HepG2 (cell line): ENCODE results near the gene IL17C. TPM values are rescaled to one million over a fixed set of nuclear protein-coding genes. Genes with fewer than 3 reads are reported as not detected.

Experiments used
- ARID5B ChIP-seq: IDR thresholded peaks from 2 replicates; pipeline ENCODE4 v1.4.0; 2020; ENCODE audit warnings: mild to moderate bottlenecking, missing genetic modification reagents
- ATF7 ChIP-seq, 2 experiments: fragments of 450-650 bp in 1 of 2; sonication (generic) in 1 of 2; formaldehyde crosslinking in 1 of 2; IDR thresholded peaks; 2 replicates each; pipeline versions ENCODE4 v1.4.0 to v1.6.1; 2016 to 2020; ENCODE audit warnings: antibody characterized with exemption in 1 of 2, mild to moderate bottlenecking in 1 of 2, missing genetic modification reagents in 1 of 2
- BRD4 ChIP-seq: sonication (generic); formaldehyde crosslinking; IDR thresholded peaks from 2 replicates; pipeline ENCODE4 v1.4.0; 2020; ENCODE audit warnings: missing genetic modification reagents
- CBFB ChIP-seq: sonication (generic); formaldehyde crosslinking; IDR thresholded peaks from 2 replicates; pipeline ENCODE4 v1.4.0; 2020; ENCODE audit warnings: missing genetic modification reagents
- DNMT3B ChIP-seq: conservative IDR thresholded peaks from 2 replicates; pipeline ENCODE4 v1.6.1; 2016; ENCODE audit warnings: missing biosample characterization, control low read depth
- ELF3 ChIP-seq: IDR thresholded peaks from 2 replicates; pipeline ENCODE4 v1.6.1; 2016; ENCODE audit warnings: missing genetic modification reagents, missing compliant biosample characterization
- HHEX ChIP-seq: IDR thresholded peaks from 2 replicates; pipeline ENCODE4 v1.6.1; 2016; ENCODE audit warnings: control low read depth
- NFYB ChIP-seq: sonication (generic); formaldehyde crosslinking; IDR thresholded peaks from 2 replicates; pipeline ENCODE4 v1.4.0; 2020; ENCODE audit warnings: missing genetic modification reagents
- NRL ChIP-seq: sonication (generic); formaldehyde crosslinking; IDR thresholded peaks from 2 replicates; pipeline ENCODE4 v1.5.0; 2020; ENCODE audit warnings: missing genetic modification reagents, mild to moderate bottlenecking, moderate library complexity, borderline replicate concordance
- POLR2AphosphoS5 ChIP-seq: IDR thresholded peaks from 2 replicates; pipeline ENCODE4 v1.6.1; 2012; ENCODE audit warnings: low read depth, low read length
- SPEN ChIP-seq: sonication (generic); formaldehyde crosslinking; IDR thresholded peaks from 2 replicates; pipeline ENCODE4 v1.5.1; 2020; ENCODE audit warnings: low read depth, mild to moderate bottlenecking, missing genetic modification reagents
- TARDBP ChIP-seq: sonication (generic); formaldehyde crosslinking; IDR thresholded peaks from 2 replicates; pipeline ENCODE4 v1.8.0; 2022; ENCODE audit warnings: mild to moderate bottlenecking, missing genetic modification reagents
- ZMAT3 ChIP-seq: sonication (generic); formaldehyde crosslinking; conservative IDR thresholded peaks from 2 replicates; pipeline ENCODE4 v1.7.0; 2021; ENCODE audit warnings: missing genetic modification reagents
- ZNF264 ChIP-seq: sonication (generic); formaldehyde crosslinking; IDR thresholded peaks from 2 replicates; pipeline ENCODE4 v1.4.0; 2020; ENCODE audit warnings: missing genetic modification reagents
- ZNF549 ChIP-seq: sonication (generic); formaldehyde crosslinking; IDR thresholded peaks from 2 replicates; pipeline ENCODE4 v1.5.0; 2020; ENCODE audit warnings: missing genetic modification reagents
- ZNF772 ChIP-seq: sonication (generic); formaldehyde crosslinking; IDR thresholded peaks from 2 replicates; pipeline ENCODE4 v1.5.0; 2020; ENCODE audit warnings: mild to moderate bottlenecking, missing genetic modification reagents
- ZNF883 ChIP-seq: sonication (generic); formaldehyde crosslinking; IDR thresholded peaks from 2 replicates; pipeline ENCODE4 v1.5.1; 2020; ENCODE audit warnings: mild to moderate bottlenecking, missing genetic modification reagents; ENCODE audit errors: not compliant biosample characterization
- polyA plus RNA-seq, 8 experiments: library from polyadenylated mRNA; depleted of rRNA in 3 of 8; stranded (reverse) in 7 of 8; unstranded in 1 of 8; fragments of >200 nt; fragmentation: Illumina TruSeq in 4 of 8; extraction: Trizol in 4 of 8; gene quantifications; 2 replicates each; pipeline versions ENCODE4 v1.2.1 to v1.2.3, GENCODE V29; 2011 to 2016; ENCODE audit warnings: low read depth in 4 of 8, missing spikeins in 1 of 8, mixed read lengths in 1 of 8; ENCODE audit not compliant: insufficient read depth in 1 of 8
- total RNA-seq, 5 experiments: library from RNA; depleted of rRNA; stranded (reverse); fragments of >200 nt; fragmentation: Illumina TruSeq; extraction: Trizol; gene quantifications; 2 replicates each; pipeline ENCODE4 v1.2.3, GENCODE V29; 2016; ENCODE audit warnings: low read depth in 1 of 5
- TF ChIP-seq, protein P1 (sequence below): sonication (generic); formaldehyde crosslinking; conservative IDR thresholded peaks from 2 replicates; pipeline ENCODE4 v1.5.0; 2020; ENCODE audit warnings: missing genetic modification reagents
- TF ChIP-seq, protein P2 (sequence below), 2 experiments: IDR thresholded peaks; 2 replicates each; pipeline ENCODE4 v1.6.1; 2011 to 2012; ENCODE audit warnings: low read length in 2 of 2, borderline replicate concordance in 1 of 2, low read depth in 1 of 2, mild to moderate bottlenecking in 1 of 2, moderate library complexity in 1 of 2
- TF ChIP-seq, protein P3 (sequence below): sonication (generic); formaldehyde crosslinking; IDR thresholded peaks from 2 replicates; pipeline ENCODE4 v1.4.0; 2020; ENCODE audit warnings: mild to moderate bottlenecking, missing genetic modification reagents, borderline replicate concordance

The IL17C gene
- total and polyA plus RNA-seq, 2 of the 13 experiments (the other 11 are each of a cell fraction or from before 2014, with no cell fraction given): not detected

GRCh38 chr16:88597856-88598491 is 40.4 kb upstream of the IL17C start (continued):
- TF ChIP-seq ZNF883 (CRISPR knock-in tag) (no peak), ZNF264 (CRISPR knock-in tag) (0 out of 2 replicates have a peak, but pooled peaks have one; percentile 26), NFYB (CRISPR knock-in tag) (no peak), ZNF772 (CRISPR knock-in tag) (no peak), SPEN (CRISPR knock-in tag) (peak; percentile 83), POLR2AphosphoS5 (no peak), ZNF549 (no peak), ZMAT3 (CRISPR knock-in tag) (no peak), ATF7 (IDR thresholded peaks at IDR 0.05) (no peak), ATF7 (CRISPR knock-in tag; IDR thresholded peaks at IDR 0.05) (no peak), CBFB (CRISPR knock-in tag) (no peak), BRD4 (CRISPR knock-in tag) (no peak), ARID5B (CRISPR knock-in tag) (peak; percentile 41; the same call in 1 of the 2 replicates), ELF3 (CRISPR knock-in tag) (no peak), DNMT3B (no peak), HHEX (CRISPR knock-in tag) (no peak), NRL (CRISPR knock-in tag) (no peak), TARDBP (CRISPR knock-in tag) (peak; percentile 58; the same call in 1 of the 2 replicates)
- TF ChIP-seq, protein P1, sequence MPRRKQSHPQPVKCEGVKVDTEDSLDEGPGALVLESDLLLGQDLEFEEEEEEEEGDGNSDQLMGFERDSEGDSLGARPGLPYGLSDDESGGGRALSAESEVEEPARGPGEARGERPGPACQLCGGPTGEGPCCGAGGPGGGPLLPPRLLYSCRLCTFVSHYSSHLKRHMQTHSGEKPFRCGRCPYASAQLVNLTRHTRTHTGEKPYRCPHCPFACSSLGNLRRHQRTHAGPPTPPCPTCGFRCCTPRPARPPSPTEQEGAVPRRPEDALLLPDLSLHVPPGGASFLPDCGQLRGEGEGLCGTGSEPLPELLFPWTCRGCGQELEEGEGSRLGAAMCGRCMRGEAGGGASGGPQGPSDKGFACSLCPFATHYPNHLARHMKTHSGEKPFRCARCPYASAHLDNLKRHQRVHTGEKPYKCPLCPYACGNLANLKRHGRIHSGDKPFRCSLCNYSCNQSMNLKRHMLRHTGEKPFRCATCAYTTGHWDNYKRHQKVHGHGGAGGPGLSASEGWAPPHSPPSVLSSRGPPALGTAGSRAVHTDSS (CRISPR knock-in tag): no peak
- TF ChIP-seq, protein P2, sequence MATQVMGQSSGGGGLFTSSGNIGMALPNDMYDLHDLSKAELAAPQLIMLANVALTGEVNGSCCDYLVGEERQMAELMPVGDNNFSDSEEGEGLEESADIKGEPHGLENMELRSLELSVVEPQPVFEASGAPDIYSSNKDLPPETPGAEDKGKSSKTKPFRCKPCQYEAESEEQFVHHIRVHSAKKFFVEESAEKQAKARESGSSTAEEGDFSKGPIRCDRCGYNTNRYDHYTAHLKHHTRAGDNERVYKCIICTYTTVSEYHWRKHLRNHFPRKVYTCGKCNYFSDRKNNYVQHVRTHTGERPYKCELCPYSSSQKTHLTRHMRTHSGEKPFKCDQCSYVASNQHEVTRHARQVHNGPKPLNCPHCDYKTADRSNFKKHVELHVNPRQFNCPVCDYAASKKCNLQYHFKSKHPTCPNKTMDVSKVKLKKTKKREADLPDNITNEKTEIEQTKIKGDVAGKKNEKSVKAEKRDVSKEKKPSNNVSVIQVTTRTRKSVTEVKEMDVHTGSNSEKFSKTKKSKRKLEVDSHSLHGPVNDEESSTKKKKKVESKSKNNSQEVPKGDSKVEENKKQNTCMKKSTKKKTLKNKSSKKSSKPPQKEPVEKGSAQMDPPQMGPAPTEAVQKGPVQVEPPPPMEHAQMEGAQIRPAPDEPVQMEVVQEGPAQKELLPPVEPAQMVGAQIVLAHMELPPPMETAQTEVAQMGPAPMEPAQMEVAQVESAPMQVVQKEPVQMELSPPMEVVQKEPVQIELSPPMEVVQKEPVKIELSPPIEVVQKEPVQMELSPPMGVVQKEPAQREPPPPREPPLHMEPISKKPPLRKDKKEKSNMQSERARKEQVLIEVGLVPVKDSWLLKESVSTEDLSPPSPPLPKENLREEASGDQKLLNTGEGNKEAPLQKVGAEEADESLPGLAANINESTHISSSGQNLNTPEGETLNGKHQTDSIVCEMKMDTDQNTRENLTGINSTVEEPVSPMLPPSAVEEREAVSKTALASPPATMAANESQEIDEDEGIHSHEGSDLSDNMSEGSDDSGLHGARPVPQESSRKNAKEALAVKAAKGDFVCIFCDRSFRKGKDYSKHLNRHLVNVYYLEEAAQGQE (IDR thresholded peaks at IDR 0.05; ENCODE audit: borderline replicate concordance in 1 of 2, low read depth in 1 of 2, low read length in 2 of 2): no peak
- TF ChIP-seq, protein P3, sequence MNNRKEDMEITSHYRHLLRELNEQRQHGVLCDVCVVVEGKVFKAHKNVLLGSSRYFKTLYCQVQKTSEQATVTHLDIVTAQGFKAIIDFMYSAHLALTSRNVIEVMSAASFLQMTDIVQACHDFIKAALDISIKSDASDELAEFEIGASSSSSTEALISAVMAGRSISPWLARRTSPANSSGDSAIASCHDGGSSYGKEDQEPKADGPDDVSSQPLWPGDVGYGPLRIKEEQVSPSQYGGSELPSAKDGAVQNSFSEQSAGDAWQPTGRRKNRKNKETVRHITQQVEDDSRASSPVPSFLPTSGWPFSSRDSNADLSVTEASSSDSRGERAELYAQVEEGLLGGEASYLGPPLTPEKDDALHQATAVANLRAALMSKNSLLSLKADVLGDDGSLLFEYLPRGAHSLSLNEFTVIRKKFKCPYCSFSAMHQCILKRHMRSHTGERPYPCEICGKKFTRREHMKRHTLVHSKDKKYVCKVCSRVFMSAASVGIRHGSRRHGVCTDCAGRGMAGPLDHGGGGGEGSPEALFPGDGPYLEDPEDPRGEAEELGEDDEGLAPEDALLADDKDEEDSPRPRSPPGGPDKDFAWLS: no peak
